Neural progenitor cell (in vitro differentiated cells): Measurements from ENCODE around the gene UTS2. TPM values are rescaled to one million over a fixed set of nuclear protein-coding genes. Genes with fewer than 3 reads are reported as not detected.

Experiments
- DNase-seq: peaks from one replicate; pipeline ENCODE4 v3.0.0-alpha.2; 2016; ENCODE audit warnings: low spot score
- H2AFZ ChIP-seq: fragments of 200-600 bp; sonication (generic); replicated peaks from 2 replicates; pipeline ENCODE4 v1.6.1; 2016; ENCODE audit warnings: antibody characterized with exemption
- H3F3A ChIP-seq: fragments of 200-600 bp; sonication (generic); 2 replicates; pipeline ENCODE4 v1.6.1; 2016; ENCODE audit warnings: antibody characterized with exemption, low read depth
- H3K27ac ChIP-seq: fragments of 200-600 bp; sonication (generic); 2 replicates; pipeline ENCODE4 v1.5.1; 2016; ENCODE audit warnings: mild to moderate bottlenecking
- H3K27me3 ChIP-seq: fragments of 200-600 bp; sonication (generic); 2 replicates; pipeline ENCODE4 v1.6.1; 2016; ENCODE audit warnings: mild to moderate bottlenecking, moderate library complexity
- H3K36me3 ChIP-seq: fragments of 200-600 bp; sonication (generic); 2 replicates; pipeline ENCODE4 v1.5.1; 2016
- H3K4me1 ChIP-seq: fragments of 200-600 bp; sonication (generic); 2 replicates; pipeline ENCODE4 v1.6.1; 2016; ENCODE audit warnings: mixed run types
- H3K4me2 ChIP-seq: fragments of 200-600 bp; sonication (generic); 2 replicates; pipeline ENCODE4 v1.6.1; 2016
- H3K4me3 ChIP-seq: fragments of 200-600 bp; sonication (generic); 2 replicates; pipeline ENCODE4 v1.5.1; 2016
- H3K79me2 ChIP-seq: fragments of 200-600 bp; sonication (generic); 2 replicates; pipeline ENCODE4 v1.6.1; 2016; ENCODE audit warnings: low read depth
- H3K9ac ChIP-seq: fragments of 200-600 bp; sonication (generic); 2 replicates; pipeline ENCODE4 v1.6.1; 2016
- H3K9me3 ChIP-seq: fragments of 200-600 bp; sonication (generic); 2 replicates; pipeline ENCODE4 v1.5.1; 2016; ENCODE audit warnings: low read depth
- H4K20me1 ChIP-seq: fragments of 200-600 bp; sonication (generic); 2 replicates; pipeline ENCODE4 v1.6.1; 2016; ENCODE audit warnings: low read depth
- H3K27ac Mint-ChIP-seq: 3 replicates; pipeline ENCODE4 v1.8.0; 2021; ENCODE audit warnings: mixed read lengths
- H3K27me3 Mint-ChIP-seq: 2 replicates; pipeline ENCODE4 v1.8.0; 2022; ENCODE audit warnings: low read depth, mild to moderate bottlenecking, inconsistent platforms, moderate library complexity, mixed read lengths; ENCODE audit not compliant: insufficient read depth
- H3K36me3 Mint-ChIP-seq: 3 replicates; pipeline ENCODE4 v1.8.0; 2021; ENCODE audit warnings: mixed read lengths
- H3K4me1 Mint-ChIP-seq: 3 replicates; pipeline ENCODE4 v1.8.0; 2021; ENCODE audit warnings: mixed read lengths
- H3K4me3 Mint-ChIP-seq: 3 replicates; pipeline ENCODE4 v1.8.0; 2021; ENCODE audit warnings: mild to moderate bottlenecking, moderate library complexity, mixed read lengths
- H3K9me3 Mint-ChIP-seq: 3 replicates; pipeline ENCODE4 v1.8.0; 2020; ENCODE audit warnings: mixed read lengths
- EZH2 ChIP-seq: fragments of 200-600 bp; sonication (generic); IDR thresholded peaks from 2 replicates; pipeline ENCODE4 v1.6.1; 2017; ENCODE audit warnings: antibody characterized with exemption, mild to moderate bottlenecking, moderate library complexity
- EZH2phosphoT487 ChIP-seq: fragments of 200-600 bp; sonication (generic); IDR thresholded peaks from 2 replicates; pipeline ENCODE4 v1.6.1; 2017; ENCODE audit warnings: antibody characterized with exemption
- total RNA-seq: library from RNA; depleted of rRNA; stranded (reverse); fragments of >200 nt; gene quantifications from 2 replicates; pipeline ENCODE4 v1.2.3, GENCODE V29; 2015; ENCODE audit warnings: low replicate concordance
- TF ChIP-seq, protein P1 (sequence below): fragments of 200-600 bp; sonication (generic); IDR thresholded peaks from 2 replicates; pipeline ENCODE4 v1.5.1; 2017; ENCODE audit warnings: antibody characterized with exemption, mild to moderate bottlenecking

The UTS2 gene
- total RNA-seq, 1 donor from 2014 or later = not detected

DNA sequence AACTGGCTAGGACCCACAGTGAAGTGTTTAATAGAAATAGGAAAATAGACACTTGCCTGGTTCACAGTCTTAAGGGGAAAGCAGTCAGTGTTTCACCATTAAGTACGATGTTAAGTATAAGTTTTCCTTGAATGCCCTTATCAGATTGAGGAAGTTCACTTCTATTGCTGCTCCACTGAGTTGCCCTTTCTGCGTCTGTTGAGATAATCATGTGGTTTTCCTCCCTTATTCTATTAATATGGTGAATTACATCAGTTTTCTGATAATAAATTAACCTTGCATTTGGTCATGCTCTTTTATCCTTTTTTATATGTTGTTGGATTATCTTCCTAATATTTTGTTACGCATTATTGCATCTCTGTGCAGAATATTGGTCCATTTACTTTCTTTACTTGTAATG lies 21.4 kb downstream of the UTS2 start:
- H3F3A ChIP-seq = no peaks in the 10 kb centered on the region
- H3K27ac ChIP-seq = no peak overlapping the region
- H3K9ac ChIP-seq = no peak overlapping the region
- H3K27me3 ChIP-seq = no peaks in the 10 kb centered on the region
- H3K4me3 ChIP-seq = no peak overlapping the region
- no peaks in the 10 kb centered on the region for H3K4me1 ChIP-seq
- H3K79me2 ChIP-seq = no peaks in the 10 kb centered on the region
- peaks cover 13% of the 10 kb centered on the region for H3K36me3 Mint-ChIP-seq
- no peaks in the 10 kb centered on the region for H3K9me3 ChIP-seq
- H4K20me1 ChIP-seq = no peaks in the 10 kb centered on the region
- H3K9me3 Mint-ChIP-seq = no peaks in the 10 kb centered on the region
- H3K4me3 Mint-ChIP-seq = no peak overlapping the region
- no peak overlapping the region for H3K4me2 ChIP-seq
- H3K4me1 Mint-ChIP-seq = no peaks in the 10 kb centered on the region
- no peak overlapping the region for H2AFZ ChIP-seq
- TF ChIP-seq, protein P1, sequence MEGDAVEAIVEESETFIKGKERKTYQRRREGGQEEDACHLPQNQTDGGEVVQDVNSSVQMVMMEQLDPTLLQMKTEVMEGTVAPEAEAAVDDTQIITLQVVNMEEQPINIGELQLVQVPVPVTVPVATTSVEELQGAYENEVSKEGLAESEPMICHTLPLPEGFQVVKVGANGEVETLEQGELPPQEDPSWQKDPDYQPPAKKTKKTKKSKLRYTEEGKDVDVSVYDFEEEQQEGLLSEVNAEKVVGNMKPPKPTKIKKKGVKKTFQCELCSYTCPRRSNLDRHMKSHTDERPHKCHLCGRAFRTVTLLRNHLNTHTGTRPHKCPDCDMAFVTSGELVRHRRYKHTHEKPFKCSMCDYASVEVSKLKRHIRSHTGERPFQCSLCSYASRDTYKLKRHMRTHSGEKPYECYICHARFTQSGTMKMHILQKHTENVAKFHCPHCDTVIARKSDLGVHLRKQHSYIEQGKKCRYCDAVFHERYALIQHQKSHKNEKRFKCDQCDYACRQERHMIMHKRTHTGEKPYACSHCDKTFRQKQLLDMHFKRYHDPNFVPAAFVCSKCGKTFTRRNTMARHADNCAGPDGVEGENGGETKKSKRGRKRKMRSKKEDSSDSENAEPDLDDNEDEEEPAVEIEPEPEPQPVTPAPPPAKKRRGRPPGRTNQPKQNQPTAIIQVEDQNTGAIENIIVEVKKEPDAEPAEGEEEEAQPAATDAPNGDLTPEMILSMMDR = no peak
- TF ChIP-seq EZH2phosphoT487 (no peak), EZH2 (no peak)
- no peak overlapping the region for H3K27ac Mint-ChIP-seq
- H3K36me3 ChIP-seq = peaks cover 6% of the 10 kb centered on the region
- no peaks in the 10 kb centered on the region for H3K27me3 Mint-ChIP-seq
- DNase-seq = no peak

DNA sequence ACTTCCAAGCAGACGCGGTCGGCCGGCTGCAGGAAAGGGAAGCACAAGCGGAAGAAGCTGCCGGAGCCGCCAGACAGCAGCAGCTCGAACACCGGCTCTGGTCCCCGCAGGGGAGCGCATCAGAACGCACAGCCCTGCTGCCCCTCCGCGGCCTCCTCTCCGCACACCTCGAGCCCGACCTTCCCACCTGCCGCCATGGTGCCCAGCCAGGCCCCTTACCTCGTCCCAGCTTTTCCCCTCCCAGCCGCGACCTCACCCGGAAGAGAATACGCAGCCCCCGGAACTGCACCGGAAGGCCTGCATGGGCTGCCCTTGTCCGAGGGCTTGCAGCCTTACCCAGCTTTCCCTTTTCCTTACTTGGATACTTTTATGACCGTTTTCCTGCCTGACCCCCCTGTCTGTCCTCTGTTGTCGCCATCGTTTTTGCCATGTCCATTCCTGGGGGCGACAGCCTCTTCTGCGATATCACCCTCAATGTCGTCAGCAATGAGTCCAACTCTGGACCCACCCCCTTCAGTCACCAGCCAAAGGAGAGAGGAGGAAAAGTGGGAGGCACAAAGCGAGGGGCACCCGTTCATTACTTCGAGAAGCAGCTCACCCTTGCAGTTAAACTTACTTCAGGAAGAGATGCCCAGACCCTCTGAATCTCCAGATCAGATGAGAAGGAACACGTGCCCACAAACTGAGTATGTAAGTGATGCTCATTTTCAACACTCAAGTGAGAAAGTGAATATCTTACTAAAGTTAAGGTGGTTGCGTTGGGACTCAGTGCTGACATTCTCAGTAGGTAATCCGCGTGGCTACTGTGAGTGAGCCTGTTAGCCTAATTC lies 25.5 kb downstream of the UTS2 start:
- Histone ChIP-seq H3K9me3 (no peaks in the 10 kb centered on the region), H3K79me2 (no peaks in the 10 kb centered on the region), H3K27me3 (no peaks in the 10 kb centered on the region), H2AFZ (no peak overlapping the region), H4K20me1 (no peaks in the 10 kb centered on the region), H3K4me3 (no peak overlapping the region), H3F3A (peaks cover 6% of the 10 kb centered on the region), H3K4me2 (no peak overlapping the region), H3K4me1 (peaks cover 9% of the 10 kb centered on the region), H3K9ac (no peak overlapping the region), H3K36me3 (peaks cover 6% of the 10 kb centered on the region), H3K27ac (no peak overlapping the region)
- TF ChIP-seq, protein P1 = no peak
- TF ChIP-seq EZH2phosphoT487 (no peak), EZH2 (no peak)
- Mint-ChIP-seq H3K4me3 (no peak overlapping the region), H3K27me3 (no peaks in the 10 kb centered on the region), H3K36me3 (peaks cover 5% of the 10 kb centered on the region), H3K9me3 (no peaks in the 10 kb centered on the region), H3K4me1 (no peaks in the 10 kb centered on the region), H3K27ac (no peak overlapping the region)
- no peak for DNase-seq

DNA sequence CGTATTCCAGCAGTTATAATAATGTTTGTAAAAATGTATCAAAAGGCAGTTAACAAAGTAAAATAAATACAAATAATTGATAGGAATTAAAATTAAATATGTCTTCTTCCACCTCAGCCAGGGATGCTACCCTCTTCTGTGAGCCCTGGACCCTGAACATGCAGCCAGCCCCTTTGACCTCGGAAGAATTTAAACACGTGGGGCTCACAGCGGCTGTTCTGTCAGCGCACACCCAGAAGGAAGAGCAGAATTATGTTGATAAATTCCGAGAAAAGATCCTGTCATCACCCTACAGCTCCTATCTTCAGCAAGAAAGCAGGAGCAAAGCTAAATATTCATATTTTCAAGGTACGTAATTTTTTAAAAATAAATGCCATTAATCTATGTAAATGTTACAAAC lies 26.5 kb downstream of the UTS2 start:
- Histone ChIP-seq H3K9me3 (no peaks in the 10 kb centered on the region), H3K4me1 (peaks cover 9% of the 10 kb centered on the region), H3F3A (peaks cover 6% of the 10 kb centered on the region), H3K36me3 (peaks cover 6% of the 10 kb centered on the region), H3K4me2 (no peak overlapping the region), H3K79me2 (no peaks in the 10 kb centered on the region), H3K27me3 (no peaks in the 10 kb centered on the region), H4K20me1 (no peaks in the 10 kb centered on the region), H3K4me3 (no peak overlapping the region), H2AFZ (no peak overlapping the region), H3K27ac (no peak overlapping the region), H3K9ac (no peak overlapping the region)
- Mint-ChIP-seq H3K27me3 (no peaks in the 10 kb centered on the region), H3K27ac (no peak overlapping the region), H3K4me3 (no peak overlapping the region), H3K9me3 (no peaks in the 10 kb centered on the region), H3K36me3 (peaks cover 10% of the 10 kb centered on the region), H3K4me1 (no peaks in the 10 kb centered on the region)
- no peak for DNase-seq
- TF ChIP-seq EZH2 (no peak), EZH2phosphoT487 (no peak)
- TF ChIP-seq, protein P1 = no peak
